RWPE1 (cell line): ENCODE results near the gene MKRN1.
"Not testable (repeated sequence)": the region's sequence is repeated elsewhere in the genome, so short reads cannot be mapped to it uniquely, and the experiment has no call there.

ENCODE experiments used
- CTCF ChIA-PET: fragments of 350-600 bp; sonication (Branson Sonifier 250); formaldehyde crosslinking; extraction: SDS; loops from one replicate; lab custom pipeline; 2021; lab: Yijun Ruan, JAX
- POLR2A ChIA-PET: fragments of 400-600 bp; formaldehyde crosslinking; extraction: SDS; loops from one replicate; lab custom pipeline; 2020; ENCODE audit warnings: antibody characterized with exemption; ENCODE audit not compliant: low non-redundant PET; lab: Yijun Ruan, JAX
- DNase-seq: peaks from one replicate; pipeline ENCODE4 v3.0.0; 2012; ENCODE audit warnings: low spot score
- H3K27ac ChIP-seq: fragments of 450-650 bp; 2 replicates; pipeline ENCODE4 v1.5.1; 2017
- CTCF ChIP-seq: fragments of 450-650 bp; conservative IDR thresholded peaks from 2 replicates; pipeline ENCODE4 v1.5.1; 2017; ENCODE audit warnings: low read depth, mild to moderate bottlenecking

The MKRN1 gene

DNA sequence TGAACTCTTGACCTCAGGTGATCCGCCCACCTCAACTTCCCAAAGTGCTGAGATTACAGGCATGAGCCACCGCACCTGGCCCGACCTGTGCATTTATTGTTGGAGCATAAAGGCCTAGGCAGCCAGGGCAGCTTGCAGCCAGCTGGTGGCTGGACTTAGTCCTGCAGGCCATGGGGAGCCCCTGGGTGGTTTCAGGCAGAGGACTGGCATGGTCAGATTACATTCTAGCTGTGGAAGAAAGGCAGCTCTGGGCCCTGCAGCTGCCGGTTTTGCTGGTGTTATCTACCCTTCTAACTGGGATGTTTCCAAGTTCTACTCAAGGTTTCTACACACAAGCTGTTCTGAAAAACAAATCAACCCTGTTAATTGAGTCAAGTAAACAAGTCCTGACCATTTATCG, 22.7 kb upstream of the MKRN1 start:
- DNase-seq: no peak
- POLR2A ChIA-PET: no interaction called here
- CTCF ChIA-PET: no interaction called here
- H3K27ac ChIP-seq: no peak overlapping the region
- TF ChIP-seq CTCF: no peak

- CTCF ChIA-PET, DNase-seq, POLR2A ChIA-PET, H3K27ac ChIP-seq: not testable (repeated sequence)
Observed at GRCh38 chr7:140497807-140498206, 18.5 kb upstream of the MKRN1 start.

- no peak for DNase-seq
- TF ChIP-seq CTCF: no peak
- ChIA-PET POLR2A (no interaction called here), CTCF (no interaction called here)
- no peak overlapping the region for H3K27ac ChIP-seq
Observed at GRCh38 chr7:140497241-140497769, 18.0 kb upstream of the MKRN1 start.

DNA sequence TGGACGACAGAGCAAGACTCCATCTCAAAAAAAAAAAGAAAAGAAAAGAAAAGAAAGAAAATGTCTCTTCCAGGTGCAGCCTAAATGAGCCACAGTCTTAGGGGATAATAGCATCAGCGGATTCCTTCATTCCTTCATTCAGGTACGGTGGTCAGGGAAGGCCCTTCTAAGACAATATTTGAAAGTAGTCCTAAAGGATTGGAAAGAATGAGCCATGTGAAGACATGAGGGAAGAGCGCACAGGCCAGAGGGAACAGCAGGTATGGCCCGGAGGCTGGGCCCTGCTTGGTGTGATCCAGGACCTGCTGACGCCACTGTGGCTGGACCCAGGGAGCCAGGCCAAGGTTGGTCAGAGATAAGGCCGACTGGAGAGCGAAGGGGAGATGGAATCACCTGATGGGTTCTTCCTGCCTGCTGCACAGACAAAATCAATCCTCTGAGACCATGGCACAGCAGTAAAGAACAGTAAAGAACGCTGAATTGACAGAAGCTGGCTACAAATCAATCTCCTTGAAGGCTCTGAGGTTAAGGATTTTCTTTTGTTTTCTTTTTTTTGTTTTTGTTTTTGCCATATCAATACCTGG, 16.3 kb upstream of the MKRN1 start:
- no peak for DNase-seq
- ChIA-PET POLR2A (no interaction called here), CTCF (interaction anchor here (1.6 kb wide), 1 partner anchor 18 kb away, joined by 3 read pairs; no protein-coding TSS in a partner anchor)
- no peak overlapping the region for H3K27ac ChIP-seq
- no peak for TF ChIP-seq CTCF

DNA sequence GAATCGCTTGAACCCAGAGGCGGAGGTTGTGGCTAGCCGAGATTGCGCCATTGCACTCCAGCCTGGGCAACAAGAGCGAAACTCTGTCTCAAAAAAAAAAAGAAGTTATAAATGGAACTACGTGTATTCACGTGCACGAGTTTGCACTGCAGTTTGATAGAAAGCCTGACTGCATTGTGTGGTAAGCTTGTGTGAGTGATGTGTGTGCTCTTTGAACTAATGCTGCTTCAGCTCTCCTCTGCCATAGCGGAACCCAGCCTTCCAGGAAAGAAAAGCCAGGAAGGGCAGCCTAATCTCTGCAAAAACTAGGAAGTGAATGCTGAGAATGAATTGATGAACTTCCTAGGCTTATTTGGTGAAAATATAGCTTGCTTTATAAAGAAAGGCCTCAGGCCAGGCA, 15.6 kb upstream of the MKRN1 start:
- no peak for DNase-seq
- no peak for TF ChIP-seq CTCF
- ChIA-PET POLR2A (no interaction called here), CTCF (interaction anchor here (0.7 to 1.6 kb wide), 2 partner anchors 17 to 934 kb away, joined by 3 to 4 read pairs; no protein-coding TSS in a partner anchor)
- H3K27ac ChIP-seq: no peak overlapping the region

- no peak overlapping the region for H3K27ac ChIP-seq
- TF ChIP-seq CTCF: no peak
- ChIA-PET CTCF (no interaction called here), POLR2A (no interaction called here)
- DNase-seq: no peak
Observed at GRCh38 chr7:140489026-140489359, 9.7 kb upstream of the MKRN1 start.

- POLR2A ChIA-PET: no interaction called here
- CTCF ChIA-PET: no interaction called here
- no peak for TF ChIP-seq CTCF
- peak overlapping the region; percentile 76 for H3K27ac ChIP-seq
- DNase-seq: no peak
Observed at GRCh38 chr7:140485500-140486265, 6.4 kb upstream of the MKRN1 start.
